DMS53 (cell line): ENCODE data around the gene GJD4.

Source experiments
- DNase-seq: peaks from one replicate; lab custom pipeline; 2025; lab: John Stamatoyannopoulos, UW

The GJD4 gene

DNA sequence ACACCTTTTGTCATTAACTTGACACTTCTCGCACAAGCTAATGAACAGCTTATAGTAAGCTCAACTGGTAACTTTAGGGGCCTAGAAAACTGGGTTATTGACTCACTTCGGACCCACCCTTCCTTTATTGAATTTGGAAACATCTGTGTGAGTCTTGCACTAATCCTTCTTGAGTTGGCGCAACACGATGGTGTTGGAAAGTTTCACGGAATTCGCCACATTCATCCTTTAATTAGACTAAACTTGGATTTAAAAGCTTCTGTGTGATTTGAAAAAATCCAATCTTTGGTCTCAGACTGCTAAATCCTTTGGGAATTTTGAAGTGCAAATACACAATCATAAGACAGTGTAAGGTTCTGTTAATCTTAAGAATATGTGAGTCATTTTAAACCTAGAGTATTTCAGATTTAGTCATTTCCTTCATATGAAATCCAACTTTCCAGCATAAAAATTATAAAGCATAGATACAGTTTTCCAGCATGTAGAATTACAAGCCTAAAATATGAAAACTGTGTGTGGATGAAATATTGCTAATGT, 21.9 kb downstream of the GJD4 start:
- no peak for DNase-seq

DNA sequence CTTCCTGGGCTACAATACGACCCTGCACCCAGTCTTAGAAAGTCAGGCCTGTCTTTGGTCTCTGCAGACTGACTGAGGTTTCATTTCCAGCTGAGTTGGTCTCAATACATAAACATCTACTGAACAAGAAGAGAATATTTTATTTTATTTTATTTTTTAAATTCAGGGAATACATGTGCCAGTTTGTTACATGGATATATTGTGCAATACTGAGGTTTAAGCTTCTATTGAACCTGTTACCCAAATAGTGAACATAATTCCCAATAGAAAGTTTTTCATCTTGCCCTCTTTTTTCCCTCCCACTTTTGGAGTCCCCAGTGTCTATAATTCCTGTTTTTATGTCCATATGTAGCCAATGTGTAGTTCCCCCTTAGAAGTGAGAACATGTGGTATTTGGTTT, 26.3 kb downstream of the GJD4 start:
- no peak for DNase-seq

DNA sequence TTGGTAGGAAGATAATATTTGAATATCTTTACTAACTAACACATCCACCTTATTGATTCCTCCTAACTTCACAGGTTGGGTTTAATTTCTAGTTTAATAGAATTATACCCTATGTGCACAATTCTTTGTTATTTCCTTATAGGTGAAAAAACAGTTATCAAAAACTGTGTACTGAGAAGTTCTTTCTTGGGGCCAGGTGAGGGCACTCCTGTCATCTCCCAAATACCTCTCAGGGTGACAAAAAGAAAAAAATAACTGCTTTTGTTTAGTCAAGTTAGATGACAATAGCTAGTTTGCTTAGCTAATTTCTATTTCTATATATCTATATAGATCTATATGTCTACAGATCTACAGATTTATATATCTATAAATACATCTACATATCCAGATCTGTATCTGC, 26.9 kb downstream of the GJD4 start:
- no peak for DNase-seq

- no peak for DNase-seq
Observed at GRCh38 chr10:35633006-35633980, 28.2 kb downstream of the GJD4 start.

DNA sequence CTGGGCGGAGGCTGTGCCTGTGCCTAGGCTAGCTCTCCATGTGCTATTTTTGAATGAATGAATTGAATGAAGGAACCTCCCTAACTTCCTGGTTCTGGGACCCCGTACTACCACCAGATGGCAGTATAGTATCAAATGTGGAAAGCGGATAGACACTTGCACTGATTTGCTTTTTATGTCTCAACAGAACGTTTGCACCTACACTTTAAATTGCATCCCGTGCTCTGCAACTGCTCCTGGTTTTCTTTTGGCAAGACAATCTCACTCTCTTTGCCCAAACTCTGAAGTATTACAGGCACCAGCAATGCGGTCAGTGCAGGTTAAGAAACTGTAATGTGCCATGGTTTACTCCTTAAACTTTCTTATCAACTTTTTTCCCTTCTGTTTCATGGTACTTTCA, 30.4 kb downstream of the GJD4 start:
- DNase-seq: peak; percentile 74

- DNase-seq: no peak
Observed at GRCh38 chr10:35636956-35637355, 31.8 kb downstream of the GJD4 start.

GRCh38 chr10:35637462-35637861, 32.3 kb downstream of the GJD4 start:
- DNase-seq: no peak

DNA sequence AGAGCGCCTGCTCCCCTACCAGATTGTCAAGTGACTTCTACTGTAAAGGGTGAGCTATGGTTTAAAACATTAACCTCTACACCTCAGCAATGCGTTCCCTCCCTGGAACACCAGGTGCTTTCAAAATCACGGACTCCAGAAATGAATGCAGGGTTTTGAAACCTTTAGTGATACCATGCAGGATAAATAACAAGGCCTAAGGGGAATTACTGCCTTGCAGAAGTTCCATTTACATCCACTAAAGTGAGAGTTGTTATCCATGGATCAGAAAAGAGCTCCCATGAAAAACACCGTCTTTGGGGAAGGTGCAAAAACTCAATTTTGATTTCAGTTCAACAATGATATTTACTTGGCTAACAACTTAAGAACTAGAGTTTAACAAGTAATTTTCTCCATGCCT, 33.0 kb downstream of the GJD4 start:
- DNase-seq: no peak

GRCh38 chr10:35639021-35639727, 34.0 kb downstream of the GJD4 start:
- DNase-seq: no peak

GRCh38 chr10:35639728-35640401, 34.7 kb downstream of the GJD4 start:
- DNase-seq: no peak

DNA sequence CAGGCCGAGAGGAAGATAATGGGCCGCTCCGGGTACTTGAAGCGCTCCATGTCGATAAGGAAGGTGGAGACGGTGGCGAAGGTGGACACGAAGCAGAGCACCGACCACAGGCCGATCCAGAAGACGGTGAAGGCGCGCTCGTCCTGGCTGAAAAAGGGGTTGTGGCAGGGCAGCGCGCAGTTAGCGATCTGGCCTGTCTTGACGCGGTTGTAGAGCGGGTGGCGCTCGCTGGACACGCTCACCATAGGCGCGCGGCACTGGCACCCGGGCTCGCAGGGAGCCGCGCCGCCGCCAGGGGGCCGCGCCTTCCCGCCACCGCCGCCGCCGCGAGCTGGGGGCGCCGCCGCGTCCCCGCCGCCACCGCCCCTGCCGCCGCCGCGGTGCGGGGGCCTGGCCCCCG, 35.3 kb downstream of the GJD4 start:
- DNase-seq: peak; percentile 45

DNA sequence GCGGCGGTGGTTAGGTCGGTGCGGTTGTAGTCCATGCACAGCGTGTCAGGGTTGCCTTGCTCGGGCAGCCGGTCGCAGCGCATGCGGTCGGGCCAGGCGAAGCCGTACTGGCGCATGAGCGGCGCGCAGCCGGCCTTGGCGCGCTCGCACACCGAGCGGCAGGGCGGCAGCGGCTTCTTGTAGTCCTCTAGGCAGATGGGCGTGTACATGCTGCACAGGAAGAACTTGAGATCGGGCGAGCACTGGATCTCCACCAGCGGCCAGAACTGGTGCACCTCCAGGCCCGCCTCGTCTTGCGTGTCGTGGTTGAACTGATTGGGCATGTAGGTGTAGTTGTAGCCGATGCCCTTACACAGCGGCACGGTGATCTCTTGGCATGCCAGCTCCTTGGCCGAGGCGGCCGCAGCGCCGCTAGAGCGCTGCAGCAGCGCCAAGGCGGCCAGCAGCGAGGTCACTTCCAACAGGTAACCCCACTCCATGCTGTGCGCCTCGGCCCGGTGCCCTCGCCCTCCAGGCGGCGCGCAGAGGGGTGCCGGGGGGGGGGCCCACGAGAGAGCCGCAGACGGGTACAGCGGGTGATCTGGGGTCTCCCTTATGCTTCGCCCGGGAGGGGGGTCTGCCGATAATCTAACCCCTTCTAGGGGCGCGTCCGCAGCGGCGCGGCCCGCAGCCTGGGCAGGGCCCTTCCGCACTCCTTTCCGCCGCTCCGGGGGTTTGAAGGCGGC, 36.0 kb downstream of the GJD4 start:
- peak; percentile 53 for DNase-seq

DNA sequence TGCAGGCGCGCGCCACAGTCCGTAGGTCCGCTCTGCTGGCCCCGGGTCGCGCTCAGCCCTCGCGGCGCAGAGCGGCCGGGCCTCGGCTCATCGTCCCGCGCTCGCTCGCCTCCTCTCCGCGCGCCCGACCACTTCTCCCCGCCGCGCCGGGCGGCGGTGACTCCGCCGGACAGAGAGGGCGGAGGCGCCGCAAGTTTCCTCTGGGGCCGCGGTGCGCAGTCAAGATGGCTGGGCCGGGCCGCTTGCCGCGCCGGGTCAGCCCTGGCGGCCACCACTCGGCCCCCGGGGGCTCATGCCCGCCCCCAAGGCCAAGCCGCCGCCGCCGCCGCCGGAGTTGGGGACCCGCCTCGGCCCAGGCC, 36.5 kb downstream of the GJD4 start:
- peak; percentile 20 for DNase-seq

DNA sequence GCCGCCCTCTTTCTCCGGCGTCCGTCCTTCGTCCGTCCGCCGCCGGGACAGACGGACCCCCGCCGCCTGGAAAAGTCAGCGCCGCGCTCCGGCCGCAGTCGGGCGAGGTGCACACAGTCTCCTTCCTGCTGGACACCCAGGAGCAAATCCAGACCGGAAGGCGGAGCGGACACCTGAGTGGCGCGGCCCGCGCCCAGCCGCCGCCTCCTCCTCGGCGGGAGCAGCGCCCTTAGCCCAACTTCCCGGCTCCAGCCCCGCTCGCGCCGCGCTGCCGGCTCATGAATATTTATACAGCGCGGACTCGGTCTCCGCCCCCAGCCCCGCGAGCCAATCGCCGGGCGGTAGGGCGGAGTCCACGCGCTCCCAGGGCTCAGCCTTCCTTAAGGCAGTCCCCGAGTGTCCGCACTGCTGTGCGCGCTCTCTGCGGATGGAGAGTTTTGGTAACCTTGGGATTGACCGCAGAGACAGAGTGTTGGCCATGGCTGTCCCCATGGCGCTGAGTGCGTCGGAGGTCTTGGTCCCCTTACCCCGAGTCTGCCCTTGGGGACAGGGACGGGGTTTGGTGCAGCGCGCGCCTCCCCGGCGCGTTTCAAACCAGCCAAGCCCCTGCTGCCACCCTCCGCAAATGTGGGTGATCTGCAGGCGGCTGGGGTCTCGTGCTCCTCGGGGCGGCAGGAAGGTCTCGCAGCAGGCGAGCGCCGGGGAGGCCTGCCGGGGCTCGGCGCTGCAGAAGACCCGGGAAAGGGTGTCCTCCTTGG, 37.1 kb downstream of the GJD4 start, which contains the start of gene FZD8:
Gene FZD8 (minus strand): TSS at position 262 of the 758 bp plus-strand sequence. CDS start 867 bp downstream, outside the sequence.
- peak; percentile 60 for DNase-seq

DNA sequence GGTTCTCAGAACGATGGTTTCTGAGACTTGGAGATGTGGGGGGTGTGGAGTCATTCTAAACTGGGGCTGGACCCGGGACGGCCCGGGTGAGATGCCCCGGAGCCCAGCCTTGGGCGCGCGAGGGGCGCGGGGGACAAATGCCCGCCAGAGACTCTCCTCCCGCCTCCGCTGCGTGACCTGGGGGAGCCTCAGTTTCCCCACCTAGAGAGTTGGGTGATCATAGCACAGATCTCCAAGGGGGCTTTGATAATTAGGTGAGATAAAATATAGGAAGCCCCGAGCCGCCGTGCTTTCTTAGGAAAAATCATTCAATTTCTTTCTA, 37.6 kb downstream of the GJD4 start:
- DNase-seq: no peak

GRCh38 chr10:35643151-35644049, 38.3 kb downstream of the GJD4 start:
- DNase-seq: peak; percentile 17

DNA sequence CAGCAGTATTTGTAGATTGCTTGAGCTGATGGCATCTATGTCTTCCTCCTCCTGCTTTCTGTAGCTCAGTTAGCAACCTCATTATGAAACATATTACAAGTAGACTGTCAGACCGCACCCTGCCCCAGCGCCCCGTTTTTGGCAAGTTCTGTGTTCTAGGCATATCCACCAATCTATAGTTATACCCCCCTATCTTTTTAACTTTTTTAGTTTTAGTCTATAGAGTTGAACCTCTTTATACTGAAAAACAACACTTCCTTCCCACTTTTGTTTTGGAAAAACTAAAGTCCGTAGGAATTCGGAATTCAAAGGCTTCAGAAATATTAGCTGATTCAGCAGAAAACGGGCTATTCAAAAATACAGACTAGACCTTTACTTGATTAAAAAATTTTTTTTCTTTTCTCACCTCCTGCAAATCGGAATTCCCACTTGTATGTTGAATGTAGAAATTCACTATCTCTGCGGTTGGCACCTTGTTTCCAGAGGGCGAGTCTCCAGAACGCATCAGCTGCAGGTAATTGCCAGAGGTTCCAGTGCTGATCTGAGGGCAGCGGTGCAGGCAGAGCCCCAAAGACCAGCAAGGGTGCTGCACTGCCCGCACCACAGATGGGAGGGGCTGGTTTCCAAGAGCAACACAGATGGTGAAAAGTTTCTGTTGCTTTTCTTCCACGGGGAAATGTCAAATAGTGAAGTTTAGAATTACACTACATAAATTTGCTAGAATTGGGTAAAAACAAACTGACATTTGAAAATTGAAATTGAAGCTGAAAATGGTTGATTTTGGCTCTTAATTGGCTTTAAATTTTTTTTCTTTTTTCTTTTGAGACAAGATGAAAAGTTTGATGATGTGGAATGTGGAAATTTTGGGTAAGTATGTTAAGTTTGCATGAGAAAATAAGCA, 39.2 kb downstream of the GJD4 start:
- no peak for DNase-seq

GRCh38 chr10:35650894-35651293, 45.8 kb downstream of the GJD4 start:
- no peak for DNase-seq

DNA sequence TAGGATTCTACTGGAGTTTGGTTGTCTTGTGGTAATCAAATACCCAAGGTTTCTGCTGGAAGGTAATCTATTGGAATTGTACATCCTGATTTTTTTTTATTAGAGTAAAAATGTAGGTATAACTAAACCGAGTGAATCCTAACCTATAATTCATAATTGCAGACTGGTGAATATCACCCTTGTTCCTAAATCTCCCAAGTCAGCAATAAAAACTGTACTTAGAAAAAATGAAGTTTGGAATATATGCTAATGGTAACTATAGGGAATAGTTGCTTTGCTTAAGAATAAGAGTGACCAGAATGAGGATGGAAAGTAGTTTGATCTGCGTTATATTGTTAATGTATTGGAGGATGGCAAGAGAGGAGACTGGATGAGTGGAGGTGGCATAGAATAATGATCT, 47.7 kb downstream of the GJD4 start:
- no peak for DNase-seq
